ENCODE data around the gene WDR90. TPM values are rescaled to one million over a fixed set of nuclear protein-coding genes. Genes with fewer than 3 reads are reported as not detected.
A peak's percentile ranks its signal among the peaks of the same experiment; 100 is the strongest.

Gene WDR90
- total and polyA plus RNA-seq, 3 donors from 2014 or later: 102 to 195 (median 155) TPM

- peak within 1 kb of the TSS; percentile 77 to 80 for H3K27ac ChIP-seq
- H3K36me3 ChIP-seq (ENCODE audit: low read depth, missing control alignments): no peaks in the 10 kb centered on the region
- WGBS, 2 donors: 0 to 1% methylated on average over 2 to 53 of the region's 78 CpGs
- intact Hi-C loops (cut with DNase I; ENCODE audit: low total_unique reads): loop anchor here (10.0 kb wide), 1 partner anchor 83 kb away; no protein-coding TSS in a partner anchor
- peaks cover 13% of the 10 kb centered on the region for H3K4me1 ChIP-seq
- TF ChIP-seq CTCF (IDR thresholded peaks at IDR 0.05) (peak; percentile 83 to 98 (median 93)), POLR2A (IDR thresholded peaks at IDR 0.05) (no peak)
- DNase-seq: peak; percentile 95
- no peaks in the 10 kb centered on the region for H3K27me3 ChIP-seq
- peak within 1 kb of the TSS; percentile 85 to 98 for H3K4me3 ChIP-seq
- no peaks in the 10 kb centered on the region for H3K9me3 ChIP-seq
Measured at GRCh38 chr16:667780-668518, 18.8 kb downstream of the WDR90 start, which contains the start of gene RHOT2. TSS of gene RHOT2 (plus strand) at chr16:668132. CDS start at chr16:668200, 68 bp downstream.

- peak overlapping the region; percentile 85 to 98 for H3K4me3 ChIP-seq
- H3K36me3 ChIP-seq (ENCODE audit: low read depth, missing control alignments): no peaks in the 10 kb centered on the region
- no peaks in the 10 kb centered on the region for H3K9me3 ChIP-seq
- intact Hi-C loops (cut with DNase I; ENCODE audit: low total_unique reads): loop anchor here (10.0 kb wide), 1 partner anchor 84 kb away; no protein-coding TSS in a partner anchor
- TF ChIP-seq CTCF (IDR thresholded peaks at IDR 0.05) (no peak), POLR2A (IDR thresholded peaks at IDR 0.05) (no peak)
- H3K4me1 ChIP-seq: peaks cover 13% of the 10 kb centered on the region
- peak overlapping the region; percentile 77 to 80 for H3K27ac ChIP-seq
- WGBS, 2 donors: 4 to 14% methylated on average over 7 to 40 of the region's 50 CpGs
- no peaks in the 10 kb centered on the region for H3K27me3 ChIP-seq
- no peak for DNase-seq
Measured at GRCh38 chr16:668519-669171, 19.5 kb downstream of the WDR90 start.

DNA sequence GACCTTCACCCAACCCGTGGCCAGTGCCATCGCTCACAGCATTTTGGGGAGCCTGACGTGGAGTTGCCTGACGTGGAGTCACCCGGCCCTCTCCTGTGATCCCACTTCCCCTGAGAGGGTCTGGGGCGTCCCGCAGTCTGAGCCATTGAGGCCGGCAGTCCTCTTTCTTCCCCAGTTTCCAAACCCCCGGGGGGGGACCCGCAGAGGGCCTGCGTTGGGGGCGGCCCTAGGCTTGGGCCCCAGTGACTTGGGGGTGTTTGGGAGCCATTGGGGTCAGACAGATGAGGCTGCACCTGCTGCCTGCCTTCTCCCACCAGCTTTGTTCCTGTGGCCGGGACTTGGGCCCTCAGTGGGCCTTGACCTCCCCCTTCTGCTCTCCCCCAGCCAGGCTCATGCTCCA is 20.5 kb downstream of the WDR90 start:
- H3K4me3 ChIP-seq: no peak overlapping the region
- H3K27me3 ChIP-seq: no peaks in the 10 kb centered on the region
- 88 to 92% methylated on average over 8 to 13 of the region's 13 CpGs for WGBS, 2 donors
- H3K27ac ChIP-seq: no peak overlapping the region
- no peaks in the 10 kb centered on the region for H3K9me3 ChIP-seq
- no peaks in the 10 kb centered on the region for H3K36me3 ChIP-seq (ENCODE audit: low read depth, missing control alignments)
- H3K4me1 ChIP-seq: peaks cover 19% of the 10 kb centered on the region
- intact Hi-C loops (cut with DNase I; ENCODE audit: low total_unique reads): loop anchor here (10.0 kb wide), 1 partner anchor 85 kb away; no protein-coding TSS in a partner anchor
- TF ChIP-seq CTCF (IDR thresholded peaks at IDR 0.05) (no peak), POLR2A (IDR thresholded peaks at IDR 0.05) (no peak)
- DNase-seq: no peak

GRCh38 chr16:670485-671352 is 21.6 kb downstream of the WDR90 start:
- no peak for TF ChIP-seq POLR2A (IDR thresholded peaks at IDR 0.05)
- TF ChIP-seq CTCF (IDR thresholded peaks at IDR 0.05): no peak

More at GRCh38 chr16:670485-671352, 21.6 kb downstream of the WDR90 start:
- no peak for DNase-seq
- Histone ChIP-seq H3K4me1 (peaks cover 26% of the 10 kb centered on the region), H3K36me3 (ENCODE audit: low read depth, missing control alignments) (no peaks in the 10 kb centered on the region), H3K4me3 (no peak overlapping the region), H3K9me3 (no peaks in the 10 kb centered on the region), H3K27me3 (no peaks in the 10 kb centered on the region), H3K27ac (no peak overlapping the region)
- intact Hi-C loops (cut with DNase I; ENCODE audit: low total_unique reads): no loop called here
- 93 to 96% methylated on average over 14 to 43 of the region's 52 CpGs for WGBS, 2 donors
